ENCODE data around the gene GCNA.

Gene GCNA

DNA sequence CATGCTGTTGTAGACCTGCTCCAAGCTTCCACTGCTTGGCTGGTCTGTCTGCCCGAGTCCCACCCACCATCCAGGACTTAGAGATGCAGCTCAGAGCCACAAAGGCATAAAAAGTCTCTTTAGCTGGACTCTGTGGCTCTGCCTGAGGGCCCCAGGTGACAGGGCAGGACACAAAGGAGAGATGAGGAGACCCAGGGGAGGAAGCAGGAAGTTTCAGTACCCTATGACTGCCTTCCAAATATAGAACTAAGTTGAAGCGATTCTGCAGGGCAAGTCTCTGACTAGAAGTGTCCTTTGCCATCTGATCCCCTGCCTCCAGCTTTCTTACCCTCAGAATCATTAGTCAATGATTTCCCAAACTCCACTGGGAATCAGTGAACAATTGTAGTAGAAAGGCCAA lies 51.2 kb downstream of the GCNA start:
- DNase-seq (ENCODE audit: insufficient read length, low spot score) = no peak
- no peak for FAIRE-seq
- TF ChIP-seq, protein P1, sequence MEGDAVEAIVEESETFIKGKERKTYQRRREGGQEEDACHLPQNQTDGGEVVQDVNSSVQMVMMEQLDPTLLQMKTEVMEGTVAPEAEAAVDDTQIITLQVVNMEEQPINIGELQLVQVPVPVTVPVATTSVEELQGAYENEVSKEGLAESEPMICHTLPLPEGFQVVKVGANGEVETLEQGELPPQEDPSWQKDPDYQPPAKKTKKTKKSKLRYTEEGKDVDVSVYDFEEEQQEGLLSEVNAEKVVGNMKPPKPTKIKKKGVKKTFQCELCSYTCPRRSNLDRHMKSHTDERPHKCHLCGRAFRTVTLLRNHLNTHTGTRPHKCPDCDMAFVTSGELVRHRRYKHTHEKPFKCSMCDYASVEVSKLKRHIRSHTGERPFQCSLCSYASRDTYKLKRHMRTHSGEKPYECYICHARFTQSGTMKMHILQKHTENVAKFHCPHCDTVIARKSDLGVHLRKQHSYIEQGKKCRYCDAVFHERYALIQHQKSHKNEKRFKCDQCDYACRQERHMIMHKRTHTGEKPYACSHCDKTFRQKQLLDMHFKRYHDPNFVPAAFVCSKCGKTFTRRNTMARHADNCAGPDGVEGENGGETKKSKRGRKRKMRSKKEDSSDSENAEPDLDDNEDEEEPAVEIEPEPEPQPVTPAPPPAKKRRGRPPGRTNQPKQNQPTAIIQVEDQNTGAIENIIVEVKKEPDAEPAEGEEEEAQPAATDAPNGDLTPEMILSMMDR (IDR thresholded peaks at IDR 0.05; ENCODE audit: insufficient read depth, missing control alignments) = no peak

DNA sequence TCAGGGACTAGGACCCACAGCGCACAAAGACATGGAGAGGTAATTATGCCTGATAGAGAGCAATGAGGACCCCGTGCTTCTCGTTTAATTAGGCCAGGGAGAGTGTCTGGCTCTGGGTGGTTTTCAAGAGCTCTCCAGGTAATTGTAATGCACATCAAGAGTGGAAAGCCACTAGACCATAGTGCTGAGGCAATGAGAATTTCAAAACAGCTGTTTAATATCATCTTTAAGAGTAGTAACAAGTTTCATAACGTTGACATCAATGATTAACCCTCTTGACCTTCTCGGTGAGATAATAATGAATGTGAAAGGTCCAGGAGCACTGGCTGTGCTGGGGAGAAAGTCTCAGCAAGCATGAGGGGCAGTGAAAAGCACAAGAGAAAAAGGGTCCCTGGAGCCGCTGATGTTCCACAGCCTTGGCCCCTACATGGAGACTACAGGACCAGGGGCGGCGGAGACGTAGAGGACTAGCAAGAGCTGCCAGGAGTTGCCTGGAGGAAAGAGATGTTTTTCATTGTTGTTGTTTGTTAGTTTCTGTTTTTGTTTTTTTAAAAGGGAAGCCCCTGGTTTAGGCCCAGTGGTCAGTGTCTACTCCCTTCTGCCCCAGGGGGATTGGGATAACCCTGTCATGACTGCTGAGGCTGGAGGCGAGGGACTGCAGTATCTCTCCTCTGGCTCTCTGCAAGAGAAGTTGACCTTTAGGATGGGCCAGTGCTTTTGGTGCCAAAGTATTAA lies 54.9 kb downstream of the GCNA start:
- TF ChIP-seq, protein P1 (IDR thresholded peaks at IDR 0.05; ENCODE audit: insufficient read depth, missing control alignments) = no peak
- FAIRE-seq (no peak), DNase-seq (ENCODE audit: insufficient read length, low spot score) (no peak)

DNA sequence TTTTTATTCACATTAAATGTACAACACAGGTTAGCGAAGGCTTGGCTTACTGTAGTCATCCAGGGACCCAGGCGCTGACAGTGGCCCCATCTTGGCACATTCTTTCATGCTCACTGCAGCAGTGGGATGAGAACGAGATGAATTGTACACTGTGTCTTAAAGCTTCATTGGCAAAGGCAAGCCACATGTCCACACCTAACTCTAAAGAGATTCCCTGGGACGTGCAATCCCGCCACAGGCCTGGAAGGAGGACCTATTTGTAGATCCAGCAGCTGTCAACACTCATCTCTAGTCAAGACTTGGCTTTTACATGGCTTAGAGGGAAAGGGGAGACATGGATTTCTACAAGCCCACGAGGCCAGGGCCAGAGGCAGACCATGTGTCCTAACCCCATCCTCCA lies 56.1 kb downstream of the GCNA start:
- DNase-seq (ENCODE audit: insufficient read length, low spot score) (no peak), FAIRE-seq (no peak)
- TF ChIP-seq, protein P1 (IDR thresholded peaks at IDR 0.05; ENCODE audit: insufficient read depth, missing control alignments) = no peak

DNA sequence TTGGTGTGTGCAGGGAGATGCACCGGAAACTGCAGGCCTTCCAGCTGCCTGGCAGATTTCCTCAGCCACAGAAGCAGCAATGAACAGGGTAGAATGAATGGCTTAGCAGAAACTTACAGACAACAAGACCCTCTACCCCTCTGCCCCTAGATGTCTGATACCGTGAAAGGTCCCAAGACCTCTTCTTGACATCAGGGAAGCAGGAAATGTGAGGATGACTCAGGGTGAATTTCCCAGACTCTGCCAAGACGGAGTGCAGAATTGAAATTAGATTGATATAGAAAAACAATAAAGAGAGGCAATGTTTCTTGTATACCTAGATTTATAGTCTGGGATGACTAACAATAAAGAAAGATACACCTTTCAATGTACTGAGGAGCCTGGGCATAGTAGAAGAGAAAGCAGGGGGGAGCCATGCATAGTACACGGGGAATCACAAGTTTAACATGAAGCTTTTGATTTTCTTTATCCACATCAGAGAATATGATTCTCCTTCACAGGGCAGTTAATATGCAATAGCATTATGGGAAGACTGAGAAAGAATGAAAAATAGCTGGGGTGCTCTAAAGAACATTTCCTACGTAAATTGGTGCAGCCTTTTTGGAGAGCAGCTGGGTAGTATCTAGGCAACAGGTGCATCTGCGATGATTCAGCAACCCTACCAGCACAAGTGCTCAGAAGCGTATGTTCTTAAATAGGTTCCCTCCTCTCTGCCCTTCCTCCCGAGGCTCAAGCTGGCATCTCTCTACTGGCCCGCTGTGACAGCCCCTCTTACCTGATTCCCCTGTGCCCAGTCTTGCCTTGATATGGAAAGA lies 58.4 kb downstream of the GCNA start:
- DNase-seq (ENCODE audit: insufficient read length, low spot score) (no peak), FAIRE-seq (no peak)

DNA sequence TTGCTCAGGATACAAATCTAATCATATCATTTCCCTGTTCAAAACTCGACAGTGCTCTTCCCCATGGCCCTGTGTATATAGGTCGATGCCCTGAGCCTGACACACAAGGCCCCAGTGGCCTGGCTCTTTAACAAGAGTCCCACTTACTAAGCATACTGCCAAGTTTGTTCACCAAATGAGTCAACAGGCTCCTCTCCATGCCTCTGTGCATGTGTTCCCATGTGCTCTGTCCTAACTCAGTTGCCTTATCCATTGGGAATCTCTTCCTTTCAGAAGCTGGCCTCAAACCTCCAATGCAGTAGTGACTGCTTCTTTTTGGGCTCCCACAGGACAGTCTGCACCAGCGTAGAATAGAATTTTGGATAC lies 59.0 kb downstream of the GCNA start:
- TF ChIP-seq, protein P1 (IDR thresholded peaks at IDR 0.05; ENCODE audit: insufficient read depth, missing control alignments) = no peak
- DNase-seq (ENCODE audit: insufficient read length, low spot score) (no peak), FAIRE-seq (no peak)

More for the DNA sequence above, 58.4 kb downstream of the GCNA start:
- TF ChIP-seq, protein P1 (IDR thresholded peaks at IDR 0.05; ENCODE audit: insufficient read depth, missing control alignments) = no peak

DNA sequence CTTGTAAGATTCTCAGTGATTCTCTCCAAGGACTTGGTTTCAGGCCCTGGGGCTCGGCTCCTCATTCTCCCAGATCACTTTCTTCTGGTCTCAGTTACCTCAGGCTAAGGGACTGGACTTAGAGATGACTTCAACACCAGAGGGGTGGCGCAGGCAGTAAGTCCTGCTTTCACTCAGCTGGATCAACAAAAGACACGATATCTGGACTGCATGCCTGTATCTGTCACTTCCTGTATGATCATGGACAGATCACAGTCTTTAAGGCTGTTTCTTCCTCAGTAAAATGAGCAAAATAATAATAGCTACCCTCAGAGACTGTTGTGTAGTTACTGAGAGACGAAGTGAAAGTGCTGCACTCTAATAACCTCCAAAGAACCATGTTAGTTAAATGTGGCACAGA lies 59.6 kb downstream of the GCNA start:
- FAIRE-seq (no peak), DNase-seq (ENCODE audit: insufficient read length, low spot score) (no peak)
- TF ChIP-seq, protein P1 (IDR thresholded peaks at IDR 0.05; ENCODE audit: insufficient read depth, missing control alignments) = no peak

DNA sequence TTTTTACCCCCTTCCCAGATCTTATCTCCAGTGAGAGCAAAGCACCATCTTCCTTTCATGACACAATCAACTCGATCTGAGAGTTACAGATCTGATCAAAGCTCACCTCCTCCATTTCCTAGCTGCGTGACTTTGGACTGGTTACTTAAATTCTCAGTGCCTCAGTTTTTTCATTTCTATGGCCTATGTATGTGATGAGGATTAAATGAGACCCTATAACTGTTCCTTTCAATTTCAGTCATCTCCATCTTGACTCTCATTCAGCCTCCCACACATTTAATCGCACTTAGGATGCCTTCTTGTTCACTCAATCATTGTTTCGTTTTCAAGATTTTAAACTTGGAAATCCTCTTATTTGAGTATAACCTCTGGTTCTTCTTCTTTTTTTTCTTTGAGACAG lies 60.2 kb downstream of the GCNA start:
- DNase-seq (ENCODE audit: insufficient read length, low spot score) (no peak), FAIRE-seq (no peak)
- TF ChIP-seq, protein P1 (IDR thresholded peaks at IDR 0.05; ENCODE audit: insufficient read depth, missing control alignments) = no peak
